GDM1 (cell line): Measurements from ENCODE around the gene FOS.
A peak's percentile ranks its signal among the peaks of the same experiment; 100 is the strongest.

Experiments
- DNase-seq: peaks from one replicate; lab custom pipeline; 2025; lab: John Stamatoyannopoulos, UW

The FOS gene

DNA sequence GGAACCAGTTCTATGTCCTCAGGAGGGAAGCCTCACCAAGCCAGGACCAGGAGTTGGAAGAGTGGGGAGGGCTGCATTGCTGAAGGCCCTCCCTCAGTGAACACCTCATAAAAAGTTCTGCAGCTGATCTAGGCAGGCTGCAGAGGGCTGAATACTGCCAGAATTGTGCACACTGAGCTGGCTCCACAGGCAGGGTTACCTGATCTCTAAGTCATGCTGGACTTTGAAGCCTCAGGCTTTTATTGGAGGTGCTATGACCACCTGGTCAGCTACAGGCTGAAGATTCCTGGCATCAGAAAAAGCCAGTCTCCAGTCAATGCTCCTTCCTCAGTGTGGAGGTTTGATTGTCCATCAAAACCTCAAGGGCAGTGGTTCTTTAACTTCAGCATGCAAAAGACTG lies 39.7 kb downstream of the FOS start:
- DNase-seq = no peak

DNA sequence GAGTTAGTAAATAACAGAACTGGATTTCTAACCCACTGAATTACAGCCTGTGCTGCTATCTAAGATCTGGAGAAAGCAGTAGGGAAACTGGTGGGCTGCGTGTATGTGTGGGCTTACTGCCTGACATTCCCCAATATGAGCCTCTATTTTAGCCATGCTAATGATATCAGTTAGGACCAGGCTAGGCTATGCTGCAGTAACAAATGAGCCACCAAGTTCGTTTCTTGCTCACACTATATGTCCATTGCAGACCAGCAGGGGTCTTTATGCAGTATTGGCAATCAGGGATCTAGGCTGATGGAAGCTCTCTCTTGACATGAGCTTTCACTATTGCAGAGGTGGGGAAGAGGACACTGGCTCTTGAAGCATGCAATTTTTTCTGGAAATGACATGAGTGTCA lies 40.4 kb downstream of the FOS start:
- DNase-seq = no peak

GRCh38 chr14:75320196-75320595 lies 41.6 kb downstream of the FOS start:
- DNase-seq = no peak

DNA sequence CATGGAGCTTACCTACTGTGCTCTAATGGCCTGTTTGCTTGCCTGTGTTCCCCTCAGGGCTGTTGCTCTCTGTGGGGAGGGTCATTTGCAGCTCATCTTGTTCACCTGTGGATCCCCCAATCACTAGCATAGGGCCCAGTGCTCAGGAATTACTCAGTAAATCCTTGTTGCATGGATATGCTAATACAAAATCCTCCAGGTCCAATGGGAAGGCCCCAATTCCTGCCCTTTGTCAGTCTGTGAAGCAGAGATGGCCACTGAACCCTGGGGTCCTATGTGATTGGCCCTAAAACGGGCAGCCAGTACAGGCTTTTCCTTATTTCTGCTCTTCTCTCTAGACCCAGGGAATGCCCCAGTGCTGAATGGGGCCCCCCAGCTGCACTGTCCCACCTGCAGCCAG lies 44.1 kb downstream of the FOS start:
- no peak for DNase-seq

GRCh38 chr14:75323571-75323970 lies 44.9 kb downstream of the FOS start:
- no peak for DNase-seq

DNA sequence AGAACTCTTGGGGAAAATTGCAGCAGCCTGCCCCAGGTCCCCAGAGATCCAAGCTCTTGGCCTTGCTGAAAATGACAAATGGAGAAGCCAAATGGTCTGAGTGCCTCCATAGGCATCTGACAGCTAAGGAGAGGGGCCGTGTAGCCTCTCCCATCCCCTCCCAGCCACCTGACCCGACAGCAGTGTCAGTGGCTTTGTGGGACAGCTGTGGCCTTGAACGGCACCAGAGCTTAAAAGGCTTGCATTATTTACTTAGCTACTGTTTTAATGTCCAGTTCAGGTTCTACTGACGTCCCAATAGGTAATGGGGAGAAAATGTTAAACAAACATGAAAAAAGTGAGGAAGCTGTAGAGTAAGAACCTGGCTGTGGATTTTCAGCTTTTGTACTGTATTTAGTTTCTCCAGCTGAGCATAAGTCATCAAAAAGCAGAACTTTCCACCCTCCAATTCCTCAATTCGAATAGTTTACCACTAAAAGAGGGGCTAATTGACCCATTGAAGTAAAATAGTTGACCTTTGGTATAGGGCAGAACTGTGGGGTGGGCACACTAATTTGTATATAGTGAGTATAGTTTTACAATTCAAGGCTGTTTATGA lies 50.0 kb downstream of the FOS start:
- DNase-seq = no peak

- no peak for DNase-seq
Measured at GRCh38 chr14:75329369-75329768, 50.7 kb downstream of the FOS start.

- peak; percentile 20 for DNase-seq
Measured at GRCh38 chr14:75331471-75331870, 52.8 kb downstream of the FOS start.
